Fibroblast of lung (primary cell): ENCODE data around the gene CYP2C19. TPM values are rescaled to one million over a fixed set of nuclear protein-coding genes. Genes with fewer than 3 reads are reported as not detected.

Experiments
- DNase-seq, 2 donors: peaks; one replicate each; pipeline versions ENCODE4 v3.0.0 to v3.0.0-alpha.2; 2010; ENCODE audit warnings: low read depth in 2 of 2
- H2AFZ ChIP-seq: 2 replicates; pipeline ENCODE4 v1.5.1; 2012; ENCODE audit warnings: low read length, control low read depth, inconsistent platforms
- H3K27ac ChIP-seq: 2 replicates; pipeline ENCODE4 v1.5.1; 2011; ENCODE audit warnings: low read length, control low read depth; ENCODE audit not compliant: insufficient read depth
- H3K27me3 ChIP-seq: 2 replicates; pipeline ENCODE4 v1.5.1; 2011; ENCODE audit warnings: mild to moderate bottlenecking, low read length; ENCODE audit not compliant: control insufficient read depth, insufficient read depth
- H3K36me3 ChIP-seq: 2 replicates; pipeline ENCODE4 v1.5.1; 2011; ENCODE audit warnings: low read length; ENCODE audit not compliant: control insufficient read depth, insufficient read depth
- H3K4me1 ChIP-seq: 2 replicates; pipeline ENCODE4 v1.5.1; 2011; ENCODE audit warnings: low read length; ENCODE audit not compliant: control insufficient read depth, insufficient read depth; ENCODE audit errors: extremely low read depth
- H3K4me2 ChIP-seq: 2 replicates; pipeline ENCODE4 v1.5.1; 2011; ENCODE audit warnings: low read length, control low read depth; ENCODE audit not compliant: insufficient read depth; ENCODE audit errors: extremely low read depth
- H3K4me3 ChIP-seq, 4 experiments: fragments of 200-600 bp in 1 of 4; sonication (generic) in 1 of 4; replicated peaks in 1 of 4; 2 replicates each; pipeline ENCODE4 v1.5.1; 2011 to 2016; ENCODE audit warnings: low read length in 4 of 4, low read depth in 3 of 4, mild to moderate bottlenecking in 3 of 4, control low read depth in 2 of 4, inconsistent platforms in 1 of 4, mixed read lengths in 1 of 4; ENCODE audit not compliant: insufficient read depth in 1 of 4; ENCODE audit errors: control extremely low read depth in 1 of 4
- H3K79me2 ChIP-seq: 2 replicates; pipeline ENCODE4 v1.5.1; 2012; ENCODE audit warnings: mild to moderate bottlenecking, low read length, inconsistent platforms; ENCODE audit not compliant: control insufficient read depth, insufficient read depth
- H3K9ac ChIP-seq: 2 replicates; pipeline ENCODE4 v1.5.1; 2011; ENCODE audit warnings: mild to moderate bottlenecking, low read length, control low read depth; ENCODE audit not compliant: insufficient read depth
- H3K9me3 ChIP-seq: 2 replicates; pipeline ENCODE4 v1.5.1; 2012; ENCODE audit warnings: low read depth, low read length; ENCODE audit not compliant: control insufficient read depth, insufficient read depth
- H4K20me1 ChIP-seq: 2 replicates; pipeline ENCODE4 v1.5.1; 2011; ENCODE audit warnings: low read length; ENCODE audit not compliant: control insufficient read depth, insufficient read depth; ENCODE audit errors: extremely low read depth
- CTCF ChIP-seq, 2 donors: IDR thresholded peaks in 1 of 2; conservative IDR thresholded peaks in 1 of 2; 1 replicate in 1 of 2; 2 replicates in 1 of 2; pipeline ENCODE4 v1.5.1; 2011 to 2012; ENCODE audit warnings: low read length in 2 of 2, control low read depth in 1 of 2, inconsistent platforms in 1 of 2, low read depth in 1 of 2, mild to moderate bottlenecking in 1 of 2
- EZH2 ChIP-seq: IDR thresholded peaks from 2 replicates; pipeline ENCODE4 v1.5.1; 2012; ENCODE audit warnings: low read length, control low read depth, mild to moderate bottlenecking; ENCODE audit errors: missing control alignments
- polyA plus RNA-seq, 2 donors: library from polyadenylated mRNA; depleted of rRNA in 1 of 2; stranded (reverse) in 1 of 2; unstranded in 1 of 2; fragments of >200 nt; gene quantifications; 2 replicates each; pipeline ENCODE4 v1.2.1, GENCODE V29; 2011 to 2012; ENCODE audit warnings: missing spikeins in 1 of 2
- total RNA-seq: library from RNA; depleted of rRNA; stranded (reverse); fragments of >200 nt; gene quantifications from 2 replicates; pipeline ENCODE4 v1.2.1, GENCODE V29; 2014

CYP2C19 gene
- total and polyA plus RNA-seq, 2 donors (not counting 1 experiment from before 2014, with no cell fraction given), result not detected

DNA sequence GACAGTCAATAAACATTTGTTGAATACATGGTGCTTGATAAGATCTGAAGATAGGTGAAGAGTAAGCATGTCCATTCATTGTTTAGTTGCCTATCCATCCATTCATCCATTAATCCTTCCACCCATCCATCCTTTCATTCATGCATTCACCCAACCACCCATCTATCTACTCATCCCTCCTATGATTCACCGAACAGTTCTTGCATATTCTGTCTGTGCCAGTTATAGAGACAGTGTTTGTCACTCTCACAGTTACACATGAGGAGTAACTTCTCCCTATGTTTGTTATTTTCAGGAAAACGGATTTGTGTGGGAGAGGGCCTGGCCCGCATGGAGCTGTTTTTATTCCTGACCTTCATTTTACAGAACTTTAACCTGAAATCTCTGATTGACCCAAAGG is 90.0 kb downstream of the CYP2C19 start:
- TF ChIP-seq EZH2 (no peak), CTCF (conservative IDR thresholded peaks at IDR 0.05 in 1 of 2, IDR thresholded peaks at IDR 0.05 in 1 of 2; ENCODE audit: low read depth in 1 of 2, low read length in 2 of 2) (no peak)
- no peaks in the 10 kb centered on the region for H3K36me3 ChIP-seq

DNA sequence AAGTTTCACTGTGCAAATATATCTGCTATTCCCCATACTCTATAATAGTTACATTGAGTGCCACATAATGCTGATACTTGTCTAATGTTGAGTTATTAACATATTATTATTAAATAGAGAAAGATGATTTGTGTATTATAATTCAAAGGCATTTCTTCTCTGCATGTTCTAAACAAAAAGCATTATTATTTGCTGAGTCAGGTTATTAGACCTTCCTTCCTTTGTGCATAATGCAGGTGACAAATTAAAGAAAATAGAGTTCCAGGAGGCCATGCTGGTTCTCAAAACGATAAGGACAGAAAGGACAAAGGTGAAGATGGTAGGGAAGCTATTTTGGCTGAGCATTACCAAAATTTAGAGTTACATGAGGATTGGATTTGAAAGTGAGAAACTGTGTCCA is 90.6 kb downstream of the CYP2C19 start:
- Histone ChIP-seq H3K9ac (no peak overlapping the region), H3K4me3 (no peak overlapping the region), H3K27ac (no peak overlapping the region), H3K9me3 (no peaks in the 10 kb centered on the region), H4K20me1 (no peaks in the 10 kb centered on the region), H3K79me2 (no peaks in the 10 kb centered on the region), H3K4me1 (no peaks in the 10 kb centered on the region), H3K27me3 (no peaks in the 10 kb centered on the region), H3K4me2 (no peak overlapping the region), H3K36me3 (no peaks in the 10 kb centered on the region), H2AFZ (no peak overlapping the region)
- TF ChIP-seq CTCF (conservative IDR thresholded peaks at IDR 0.05 in 1 of 2, IDR thresholded peaks at IDR 0.05 in 1 of 2; ENCODE audit: low read depth in 1 of 2, low read length in 2 of 2) (no peak), EZH2 (no peak)
- DNase-seq, result no peak

More for the DNA sequence above, 90.0 kb downstream of the CYP2C19 start:
- DNase-seq, result no peak
- Histone ChIP-seq H2AFZ (no peak overlapping the region), H3K27me3 (no peaks in the 10 kb centered on the region), H3K9ac (no peak overlapping the region), H3K4me3 (no peak overlapping the region), H3K9me3 (no peaks in the 10 kb centered on the region), H4K20me1 (no peaks in the 10 kb centered on the region), H3K79me2 (no peaks in the 10 kb centered on the region), H3K4me2 (no peak overlapping the region), H3K4me1 (no peaks in the 10 kb centered on the region), H3K27ac (no peak overlapping the region)

GRCh38 chr10:94858005-94858404 is 95.5 kb downstream of the CYP2C19 start:
- Histone ChIP-seq H4K20me1 (no peaks in the 10 kb centered on the region), H3K27ac (no peak overlapping the region), H3K4me3 (no peak overlapping the region), H3K27me3 (no peaks in the 10 kb centered on the region), H3K79me2 (no peaks in the 10 kb centered on the region), H3K4me1 (no peaks in the 10 kb centered on the region), H3K36me3 (no peaks in the 10 kb centered on the region), H2AFZ (no peak overlapping the region), H3K9ac (no peak overlapping the region), H3K4me2 (no peak overlapping the region), H3K9me3 (no peaks in the 10 kb centered on the region)
- TF ChIP-seq EZH2 (no peak), CTCF (conservative IDR thresholded peaks at IDR 0.05 in 1 of 2, IDR thresholded peaks at IDR 0.05 in 1 of 2; ENCODE audit: low read depth in 1 of 2, low read length in 2 of 2) (no peak)
- DNase-seq, result no peak
